Skeletal muscle tissue (tissue), 4 donors: ENCODE results near the gene CDKL1. TPM values are rescaled to one million over a fixed set of nuclear protein-coding genes. Genes with fewer than 3 reads are reported as not detected.
"Not testable (repeated sequence)": the region's sequence is repeated elsewhere in the genome, so short reads cannot be mapped to it uniquely, and the experiment has no call there.

Experiments
- H3K27ac ChIP-seq: one replicate; pipeline ENCODE4 v1.7.0; 2013; ENCODE audit warnings: mild to moderate bottlenecking, low read depth, low read length, inconsistent platforms
- H3K27me3 ChIP-seq, 3 donors: one replicate each; pipeline ENCODE4 v1.7.0; 2013; ENCODE audit warnings: low read length in 3 of 3; ENCODE audit not compliant: control insufficient read depth in 3 of 3, insufficient read depth in 3 of 3
- H3K36me3 ChIP-seq, 3 donors: one replicate each; pipeline ENCODE4 v1.7.0; 2013; ENCODE audit warnings: low read length in 3 of 3; ENCODE audit not compliant: control insufficient read depth in 3 of 3, insufficient read depth in 3 of 3
- H3K4me1 ChIP-seq, 3 donors: one replicate each; pipeline ENCODE4 v1.7.0; 2013; ENCODE audit warnings: low read length in 3 of 3, mild to moderate bottlenecking in 3 of 3; ENCODE audit not compliant: control insufficient read depth in 3 of 3, insufficient read depth in 3 of 3
- H3K4me3 ChIP-seq, 3 donors: one replicate each; pipeline ENCODE4 v1.7.0; 2013; ENCODE audit warnings: low read length in 3 of 3
- H3K9ac ChIP-seq, 3 donors: one replicate each; pipeline ENCODE4 v1.7.0; 2013; ENCODE audit warnings: low read length in 3 of 3, mild to moderate bottlenecking in 3 of 3, moderate library complexity in 2 of 3, low read depth in 1 of 3
- H3K9me3 ChIP-seq, 3 donors: one replicate each; pipeline ENCODE4 v1.7.0; 2013; ENCODE audit warnings: low read length in 3 of 3; ENCODE audit not compliant: control insufficient read depth in 3 of 3
- total RNA-seq: library from RNA; depleted of rRNA; stranded (reverse); fragments of >200 nt; gene quantifications from one replicate; pipeline ENCODE4 v1.2.3, GENCODE V29; 2014
- donor health status: Osteomylitis.

The CDKL1 gene
- total RNA-seq, 1 donor from 2014 or later = 8.4 TPM

DNA sequence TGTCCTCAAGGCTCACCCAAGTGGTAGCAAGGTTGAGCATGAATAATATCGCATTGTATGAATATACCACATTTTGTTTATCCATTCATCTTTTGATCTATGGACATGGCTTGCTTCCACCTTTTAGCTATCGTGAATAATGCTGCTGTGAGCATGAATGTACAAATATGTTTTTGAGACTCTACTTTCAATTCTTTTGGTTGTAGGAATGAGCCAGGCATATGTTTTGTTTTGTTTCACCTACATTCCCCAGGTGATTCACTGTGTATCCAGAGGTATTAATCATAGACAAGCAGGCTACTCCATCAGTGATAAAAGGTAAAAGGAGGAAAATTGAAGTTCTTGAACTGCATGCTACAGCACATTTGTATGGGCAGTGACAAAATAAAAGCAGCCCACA lies 35.8 kb downstream of the CDKL1 start:
- Histone ChIP-seq H3K27ac (no peak overlapping the region), H3K36me3 (no peaks in the 10 kb centered on the region), H3K4me1 (peaks cover 0 to 6% (median 4%) of the 10 kb centered on the region in 3 donors), H3K9ac (no peak overlapping the region), H3K9me3 (no peaks in the 10 kb centered on the region), H3K4me3 (no peak overlapping the region), H3K27me3 (no peaks in the 10 kb centered on the region)

DNA sequence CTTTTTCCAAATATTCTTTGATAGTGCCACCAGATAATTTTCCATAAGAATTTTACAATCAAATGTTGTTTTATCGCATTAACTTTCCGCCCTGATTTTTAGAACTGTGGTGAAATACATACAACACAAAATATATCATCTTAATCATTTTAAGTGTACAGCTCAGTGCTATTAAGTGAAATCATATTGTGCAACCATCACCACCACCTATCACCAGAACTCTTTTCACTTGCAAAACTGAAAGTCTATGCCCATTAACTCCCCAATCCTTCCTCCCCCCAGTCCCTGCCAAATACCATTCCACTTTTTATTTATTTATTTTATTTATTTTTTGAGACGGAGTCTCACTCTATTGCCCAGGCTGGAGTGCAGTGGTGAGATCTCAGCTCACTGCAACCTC lies 36.6 kb downstream of the CDKL1 start:
- Histone ChIP-seq H3K27ac (no peak overlapping the region), H3K4me3 (no peak overlapping the region), H3K9me3 (no peaks in the 10 kb centered on the region), H3K27me3 (no peaks in the 10 kb centered on the region), H3K9ac (no peak overlapping the region), H3K4me1 (peaks cover 0 to 6% (median 4%) of the 10 kb centered on the region in 3 donors), H3K36me3 (no peaks in the 10 kb centered on the region)

DNA sequence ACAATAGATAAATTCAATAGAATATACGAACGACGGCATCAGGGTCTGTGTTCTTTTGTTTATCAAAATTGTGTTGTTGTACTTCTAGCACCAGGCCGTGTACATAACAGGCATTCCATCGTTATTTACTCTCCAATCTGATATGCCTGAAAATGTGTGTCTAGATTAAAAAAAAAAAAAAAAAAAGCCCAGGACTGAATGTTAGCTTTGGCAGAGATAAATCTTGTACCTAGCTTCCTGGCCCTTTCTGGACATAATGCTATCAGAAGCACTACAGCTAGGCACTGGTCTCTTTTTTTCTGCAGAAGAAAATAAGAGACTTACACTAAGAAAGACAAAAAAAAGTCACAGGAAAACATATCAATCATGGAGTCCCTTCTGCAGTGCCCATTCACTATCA lies 37.0 kb downstream of the CDKL1 start:
- Histone ChIP-seq H3K27me3 (no peaks in the 10 kb centered on the region), H3K36me3 (no peaks in the 10 kb centered on the region), H3K9ac (no peak overlapping the region), H3K4me3 (no peak overlapping the region), H3K27ac (no peak overlapping the region), H3K4me1 (peaks cover 0 to 6% (median 4%) of the 10 kb centered on the region in 3 donors), H3K9me3 (no peaks in the 10 kb centered on the region)

DNA sequence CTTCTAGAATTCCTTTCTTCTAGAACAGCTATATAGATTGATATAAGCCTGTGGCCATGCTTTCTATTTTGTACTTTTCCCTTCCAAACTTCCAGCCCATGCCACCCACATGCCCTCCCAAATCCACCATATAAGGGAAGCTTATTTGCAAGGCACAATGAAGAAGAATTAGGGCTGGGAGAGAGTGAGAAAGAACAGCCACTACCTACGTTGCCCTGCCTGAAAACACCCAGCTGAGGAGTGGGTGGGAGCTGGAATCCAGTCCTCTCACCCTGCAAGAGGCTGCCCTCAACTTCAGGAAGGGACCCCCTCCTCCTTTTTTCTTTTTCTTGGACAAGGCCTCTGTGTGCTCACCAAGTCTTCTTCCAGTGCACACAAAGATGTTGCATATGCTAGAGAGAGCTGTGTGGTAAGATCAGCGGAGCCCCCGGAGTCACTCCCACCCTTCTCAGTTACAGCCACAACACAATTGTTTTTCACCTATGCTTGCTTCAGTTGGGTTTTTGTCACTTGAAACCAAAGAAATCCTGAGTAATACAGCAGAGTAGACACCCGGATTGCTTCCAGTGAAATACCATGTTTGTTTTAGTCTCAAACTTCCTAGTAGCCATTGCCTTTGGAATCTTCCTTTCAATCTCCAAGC lies 38.8 kb downstream of the CDKL1 start:
- Histone ChIP-seq H3K27ac (no peak overlapping the region), H3K36me3 (no peaks in the 10 kb centered on the region), H3K9me3 (no peaks in the 10 kb centered on the region), H3K9ac (no peak overlapping the region), H3K4me1 (no peaks in the 10 kb centered on the region), H3K4me3 (no peak overlapping the region), H3K27me3 (no peaks in the 10 kb centered on the region)

DNA sequence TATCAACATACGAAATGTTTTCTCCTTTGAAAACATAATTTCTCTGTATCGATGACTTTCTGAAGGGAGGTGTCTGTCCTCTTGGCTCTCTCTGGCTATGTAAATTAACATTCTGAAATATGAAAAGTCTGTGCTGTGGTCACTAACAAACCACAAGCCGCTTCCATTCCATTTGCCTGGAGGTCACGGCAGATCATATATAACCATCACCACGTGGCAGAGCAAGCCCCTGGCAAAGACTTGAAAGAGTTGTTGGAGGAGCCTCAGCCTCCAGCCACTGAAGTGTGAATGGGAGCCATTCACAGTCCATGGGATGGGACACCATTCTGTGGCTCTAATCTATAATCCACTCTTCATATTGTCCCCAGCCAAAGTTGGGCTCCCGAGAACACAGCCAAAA lies 39.6 kb downstream of the CDKL1 start:
- Histone ChIP-seq H3K4me3 (no peak overlapping the region), H3K9ac (no peak overlapping the region), H3K4me1 (no peaks in the 10 kb centered on the region), H3K9me3 (no peaks in the 10 kb centered on the region), H3K27me3 (no peaks in the 10 kb centered on the region), H3K36me3 (no peaks in the 10 kb centered on the region), H3K27ac (no peak overlapping the region)

DNA sequence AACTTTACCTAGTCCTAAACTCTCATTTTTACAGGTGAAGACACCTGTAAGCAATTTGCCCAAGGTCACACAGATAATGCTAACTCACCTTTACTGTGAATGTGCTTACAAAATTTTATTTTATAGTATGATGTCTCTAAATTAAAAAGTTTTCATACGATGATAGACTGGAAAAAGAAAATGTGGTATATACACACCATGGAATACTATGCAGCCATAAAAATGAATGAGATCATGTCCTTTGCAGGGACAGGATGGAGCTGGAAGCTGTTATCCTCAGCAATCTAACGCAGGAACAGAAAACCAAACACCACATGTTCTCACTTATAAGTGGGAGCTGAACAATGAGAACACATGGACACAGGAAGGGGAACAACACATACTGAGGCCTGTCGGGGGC lies 40.4 kb downstream of the CDKL1 start:
- not testable (repeated sequence) for H3K9me3 ChIP-seq, H3K27ac ChIP-seq, H3K36me3 ChIP-seq, H3K4me3 ChIP-seq, H3K27me3 ChIP-seq, H3K9ac ChIP-seq, H3K4me1 ChIP-seq

DNA sequence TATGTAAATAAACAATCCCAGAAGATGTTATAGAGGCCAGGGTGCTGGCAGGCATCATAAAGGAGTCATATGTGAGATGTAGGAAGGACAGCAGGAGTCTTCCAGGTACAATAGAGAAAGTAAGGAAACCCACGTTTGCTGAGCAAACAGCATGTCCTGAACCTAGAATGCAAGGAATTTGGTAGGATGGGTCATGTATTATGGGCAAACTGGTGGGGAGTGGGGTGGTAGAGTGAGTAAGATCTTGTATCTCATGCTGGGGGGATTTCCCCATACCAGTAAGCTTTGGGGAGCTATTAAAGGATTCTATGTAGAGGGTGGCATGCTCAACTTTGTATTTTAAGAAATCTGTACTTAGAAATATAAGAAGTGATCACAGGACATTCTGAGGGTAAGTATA lies 41.0 kb downstream of the CDKL1 start:
- Histone ChIP-seq H3K27me3 (no peaks in the 10 kb centered on the region), H3K27ac (no peak overlapping the region), H3K4me3 (no peak overlapping the region), H3K9ac (no peak overlapping the region), H3K36me3 (no peaks in the 10 kb centered on the region), H3K4me1 (no peaks in the 10 kb centered on the region), H3K9me3 (no peaks in the 10 kb centered on the region)

DNA sequence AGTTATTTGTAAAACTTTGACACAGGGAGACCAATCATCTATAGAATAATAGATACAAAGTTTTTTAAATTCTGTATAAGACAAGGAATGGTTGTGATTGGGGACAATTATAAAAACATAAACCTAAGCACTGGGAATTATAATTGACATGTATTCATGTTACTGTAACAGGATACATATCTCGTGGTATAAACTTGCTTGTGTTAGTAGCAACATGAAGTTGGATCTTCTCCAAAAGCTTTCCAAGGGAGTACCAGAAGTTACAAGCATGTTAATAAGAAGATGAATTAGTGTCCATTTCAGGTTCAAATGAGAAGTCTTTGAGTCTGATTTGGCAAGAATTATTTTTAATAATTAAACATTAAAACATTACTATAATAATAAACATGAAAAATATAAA lies 42.2 kb downstream of the CDKL1 start:
- H3K36me3 ChIP-seq = no peaks in the 10 kb centered on the region
- H3K9ac ChIP-seq = no peak overlapping the region
- no peaks in the 10 kb centered on the region for H3K27me3 ChIP-seq
- H3K4me1 ChIP-seq = no peaks in the 10 kb centered on the region
- H3K9me3 ChIP-seq = no peaks in the 10 kb centered on the region
- H3K4me3 ChIP-seq = no peak overlapping the region
- no peak overlapping the region for H3K27ac ChIP-seq

DNA sequence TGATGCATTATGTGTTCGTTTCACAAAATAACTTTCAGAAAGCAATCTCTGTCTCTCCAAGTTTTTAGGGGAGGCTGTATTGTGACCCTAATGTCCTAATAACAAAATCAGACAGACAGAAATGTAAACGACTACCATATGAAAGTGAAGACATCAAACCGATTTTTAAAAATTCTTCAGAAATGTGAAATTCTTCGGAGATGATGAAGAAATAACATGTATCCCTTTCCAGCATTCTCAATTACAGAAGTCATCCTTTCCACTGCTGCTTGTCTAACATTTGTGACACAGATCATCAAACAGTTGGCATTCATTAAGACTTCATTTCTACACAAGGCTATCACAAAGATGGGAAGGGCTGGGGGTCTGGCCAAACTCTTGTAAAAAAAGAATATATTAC lies 43.6 kb downstream of the CDKL1 start:
- H3K27ac ChIP-seq = no peak overlapping the region

DNA sequence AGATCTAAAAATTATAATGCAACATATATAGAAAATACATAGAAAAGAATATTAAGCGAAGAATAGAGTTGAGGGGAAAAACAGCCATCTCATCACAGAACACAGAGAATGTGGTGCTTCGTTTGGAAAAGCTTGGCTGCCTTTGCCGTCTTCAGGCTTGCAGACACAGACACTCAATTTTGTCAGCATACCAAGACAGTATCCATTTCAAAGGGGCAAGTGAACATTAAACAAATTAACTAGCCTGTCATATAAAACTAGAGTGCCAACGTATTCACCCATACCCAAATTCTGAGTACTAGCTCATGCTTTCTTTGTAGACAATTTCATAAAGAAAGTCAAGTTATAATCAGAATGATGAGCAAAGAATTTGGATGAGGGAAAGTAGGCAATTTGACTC lies 44.1 kb downstream of the CDKL1 start:
- no peaks in the 10 kb centered on the region for H3K9me3 ChIP-seq
- H3K9ac ChIP-seq = no peak overlapping the region
- no peak overlapping the region for H3K27ac ChIP-seq
- H3K36me3 ChIP-seq = no peaks in the 10 kb centered on the region
- H3K4me3 ChIP-seq = no peak overlapping the region
- peaks cover 0 to 2% (median 0%) of the 10 kb centered on the region in 3 donors for H3K4me1 ChIP-seq
- no peaks in the 10 kb centered on the region for H3K27me3 ChIP-seq

More for the DNA sequence above, 43.6 kb downstream of the CDKL1 start:
- no peaks in the 10 kb centered on the region for H3K9me3 ChIP-seq
- no peak overlapping the region for H3K4me3 ChIP-seq
- H3K4me1 ChIP-seq = no peaks in the 10 kb centered on the region
- no peak overlapping the region for H3K9ac ChIP-seq
- H3K36me3 ChIP-seq = no peaks in the 10 kb centered on the region
- no peaks in the 10 kb centered on the region for H3K27me3 ChIP-seq
